HEK293T (cell line): ENCODE data around the gene IDE.

ENCODE experiments used
- ARNT ChIP-seq: fragments of 450-650 bp; IDR thresholded peaks from 2 replicates; pipeline ENCODE4 v1.6.1; 2017; ENCODE audit warnings: mild to moderate bottlenecking
- BHLHE40 ChIP-seq: fragments of 450-650 bp; IDR thresholded peaks from 2 replicates; pipeline ENCODE4 v1.6.1; 2016; ENCODE audit warnings: mild to moderate bottlenecking, moderate library complexity, borderline replicate concordance
- ELF4 ChIP-seq: fragments of 450-650 bp; IDR thresholded peaks from 2 replicates; pipeline ENCODE4 v1.6.1; 2017; ENCODE audit warnings: antibody characterized with exemption
- FOXA1 ChIP-seq: fragments of 450-650 bp; IDR thresholded peaks from 2 replicates; pipeline ENCODE4 v1.6.1; 2016; ENCODE audit warnings: mild to moderate bottlenecking
- FOXK2 ChIP-seq: fragments of 450-650 bp; IDR thresholded peaks from 2 replicates; pipeline ENCODE4 v1.6.1; 2016; ENCODE audit warnings: mild to moderate bottlenecking
- HDGF ChIP-seq: fragments of 450-650 bp; IDR thresholded peaks from 2 replicates; pipeline ENCODE4 v1.6.1; 2017; ENCODE audit warnings: antibody characterized with exemption, borderline replicate concordance
- LEF1 ChIP-seq: fragments of 450-650 bp; IDR thresholded peaks from 2 replicates; pipeline ENCODE4 v1.6.1; 2017; ENCODE audit warnings: mild to moderate bottlenecking, borderline replicate concordance
- PKNOX1 ChIP-seq: fragments of 450-650 bp; IDR thresholded peaks from 2 replicates; pipeline ENCODE4 v1.6.1; 2016
- TARDBP ChIP-seq: fragments of 450-650 bp; IDR thresholded peaks from 2 replicates; pipeline ENCODE4 v1.6.1; 2016

- no peak for TF ChIP-seq ELF4
- TF ChIP-seq FOXA1: no peak
- TF ChIP-seq PKNOX1: no peak
- TF ChIP-seq TARDBP: no peak
- no peak for TF ChIP-seq BHLHE40
- no peak for TF ChIP-seq FOXK2
- TF ChIP-seq HDGF: no peak
- TF ChIP-seq ARNT: no peak
- no peak for TF ChIP-seq LEF1
Observed at GRCh38 chr10:92567952-92568600, 5.8 kb downstream of the IDE start.
